HG03103 (cell line): ENCODE data around the gene PTBP2.
"Not testable (repeated sequence)": the region's sequence is repeated elsewhere in the genome, so short reads cannot be mapped to it uniquely, and the experiment has no call there.

ENCODE experiments used
- ATAC-seq: cut with Tn5 transposase; IDR thresholded peaks from one replicate; pipeline ENCODE4 v1.9.1; 2021; ENCODE audit warnings: low read depth; ENCODE audit not compliant: unreplicated experiment

The PTBP2 gene

GRCh38 chr1:96727860-96728259 lies 6.3 kb downstream of the PTBP2 start:
- ATAC-seq: no peak

DNA sequence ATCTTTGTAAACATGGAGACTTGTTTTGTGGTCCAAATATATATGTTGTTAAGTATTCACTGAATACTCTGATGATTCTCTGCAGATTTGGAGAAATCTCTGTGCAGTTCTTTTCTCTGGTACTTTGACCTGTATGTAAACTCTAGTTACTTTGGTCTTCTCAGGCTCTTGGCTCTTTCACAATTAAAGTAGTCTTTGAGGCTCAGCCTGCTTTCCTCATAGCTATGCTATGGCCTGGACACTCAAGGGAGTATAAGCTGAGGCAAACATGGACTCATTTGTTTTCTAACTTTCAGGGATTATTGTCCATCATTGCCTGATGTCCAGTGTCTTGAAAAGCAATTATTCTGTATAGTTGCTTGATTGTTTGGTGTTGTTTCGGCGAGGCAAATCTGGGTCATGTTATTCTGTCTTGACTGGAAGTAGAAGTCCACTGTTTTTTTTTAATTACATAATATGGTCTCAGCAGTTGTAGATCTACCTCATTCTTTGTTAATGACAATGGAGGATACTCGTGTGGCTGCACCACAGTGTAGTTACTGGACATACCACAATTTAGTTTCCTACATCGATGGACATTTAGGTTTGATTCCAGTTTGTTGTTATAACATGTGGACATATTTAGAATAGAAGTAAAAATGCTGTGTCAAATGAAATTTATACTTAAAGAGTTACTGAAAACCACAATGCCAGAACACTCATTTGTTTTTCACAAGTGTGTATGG lies 9.2 kb downstream of the PTBP2 start:
- ATAC-seq: no peak

- no peak for ATAC-seq
Observed at GRCh38 chr1:96741335-96741734, 19.8 kb downstream of the PTBP2 start.

- ATAC-seq: no peak
Observed at GRCh38 chr1:96746440-96747420, 25.1 kb downstream of the PTBP2 start.

GRCh38 chr1:96747565-96747964 lies 26.0 kb downstream of the PTBP2 start:
- no peak for ATAC-seq

DNA sequence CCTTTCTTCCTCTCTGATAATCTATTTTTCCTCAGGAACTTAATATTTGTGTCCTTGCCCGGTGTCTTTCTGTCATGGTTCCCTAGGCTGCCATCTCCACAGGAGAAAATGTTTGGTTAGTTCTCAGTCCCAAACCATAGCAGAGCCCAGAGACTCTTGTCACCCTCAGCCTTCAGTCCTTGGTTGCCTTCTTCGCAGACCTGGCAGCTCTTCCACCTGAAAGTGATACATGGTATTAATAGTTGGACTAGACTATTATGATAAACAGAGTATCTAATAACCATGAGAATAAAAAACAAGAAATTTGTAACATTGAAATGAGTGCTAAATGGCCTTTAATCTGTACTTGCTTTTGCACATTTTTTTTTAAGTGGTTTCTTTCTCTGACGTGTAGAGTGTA lies 26.5 kb downstream of the PTBP2 start:
- no peak for ATAC-seq

DNA sequence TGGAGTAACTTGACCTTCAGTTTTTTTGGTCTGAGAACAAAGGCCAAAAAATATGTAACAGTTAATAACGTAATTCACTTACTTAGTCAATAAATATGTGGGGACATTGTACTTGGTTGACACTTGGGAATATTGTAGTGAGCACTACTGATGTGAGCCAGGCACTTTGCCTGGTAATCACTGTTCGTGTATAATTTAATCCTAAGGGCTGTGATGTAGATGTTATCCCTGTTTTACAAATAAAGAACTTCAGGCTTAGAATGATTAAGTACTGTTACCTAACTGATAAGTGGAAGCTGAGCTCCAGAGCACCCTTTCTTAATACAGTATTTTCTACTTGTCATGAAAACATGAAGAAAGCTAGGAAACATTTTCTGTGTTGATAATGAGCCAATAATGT lies 28.0 kb downstream of the PTBP2 start:
- ATAC-seq: no peak

DNA sequence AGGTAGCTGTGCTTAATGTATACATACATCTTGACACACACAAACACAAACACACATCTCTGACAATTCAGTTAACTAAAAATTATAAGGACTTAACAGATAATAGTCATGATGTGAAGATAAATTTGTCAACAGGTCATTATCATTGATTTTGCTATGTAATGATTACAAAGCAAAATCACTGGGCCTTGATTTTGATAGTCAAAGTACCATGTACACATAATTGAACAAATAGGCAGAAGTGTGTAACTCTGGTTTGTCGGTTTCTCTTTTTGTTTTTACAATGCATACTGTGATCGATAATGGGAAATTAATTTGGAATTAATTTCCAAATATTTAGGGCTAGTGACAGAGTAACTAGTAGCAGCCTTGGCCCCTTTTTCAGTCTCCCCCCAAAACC lies 30.8 kb downstream of the PTBP2 start:
- no peak for ATAC-seq

DNA sequence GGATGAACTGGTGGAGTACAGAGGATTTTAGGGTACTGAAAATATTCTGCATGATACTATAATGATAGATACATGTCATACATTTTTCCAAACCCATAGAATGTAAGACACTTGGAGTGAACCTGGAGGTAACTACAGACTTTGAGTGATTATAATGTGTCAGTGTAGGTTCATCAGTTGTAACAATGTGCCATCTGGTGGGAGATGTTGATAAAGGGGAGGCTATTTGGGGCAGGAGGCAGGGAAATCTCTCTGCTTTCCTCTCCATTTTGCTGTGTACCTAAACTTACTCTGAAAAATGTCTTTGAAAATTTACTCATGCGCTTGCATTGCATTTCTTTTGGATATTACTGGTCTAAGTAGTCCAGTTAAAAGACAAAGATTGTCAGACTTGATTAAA lies 35.2 kb downstream of the PTBP2 start:
- no peak for ATAC-seq

DNA sequence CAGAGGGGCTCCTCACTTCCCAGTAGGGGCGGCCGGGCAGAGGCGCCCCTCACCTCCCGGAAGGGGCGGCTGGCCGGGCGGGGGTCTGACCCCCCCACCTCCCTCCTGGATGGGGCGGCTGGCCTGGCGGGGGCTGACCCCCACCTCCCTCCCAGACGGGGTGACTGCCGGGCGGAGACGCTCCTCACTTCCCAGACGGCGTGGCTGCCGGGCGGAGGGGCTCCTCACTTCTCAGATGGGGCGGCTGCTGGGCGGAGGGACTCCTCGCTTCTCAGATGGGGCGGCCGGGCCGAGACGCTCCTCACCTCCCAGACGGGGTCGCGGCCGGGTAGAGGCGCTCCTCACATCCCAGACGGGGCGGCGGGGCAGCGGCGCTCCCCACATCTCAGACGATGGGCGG lies 41.0 kb downstream of the PTBP2 start:
- not testable (repeated sequence) for ATAC-seq

GRCh38 chr1:96763514-96763913 lies 41.9 kb downstream of the PTBP2 start:
- no peak for ATAC-seq

- ATAC-seq: no peak
Observed at GRCh38 chr1:96764469-96764868, 42.9 kb downstream of the PTBP2 start.

DNA sequence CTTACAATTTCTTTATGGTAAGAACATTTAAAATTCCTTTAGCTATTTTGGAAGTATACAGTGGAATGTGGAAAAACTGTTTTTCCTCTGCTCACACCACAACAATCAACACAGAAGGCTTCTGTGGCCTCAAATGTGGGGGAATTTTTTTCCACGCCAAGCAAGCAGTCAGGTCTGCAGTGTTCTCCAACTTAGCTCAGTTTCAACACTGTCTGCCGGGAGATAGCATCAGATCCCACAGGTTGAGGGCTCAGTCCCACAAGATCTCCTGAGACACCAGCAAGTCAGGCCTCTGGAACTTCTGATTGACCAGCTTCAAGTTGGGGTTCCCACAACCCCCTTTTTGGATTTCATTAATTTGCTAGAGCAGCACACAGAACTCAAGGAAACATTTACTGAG lies 50.3 kb downstream of the PTBP2 start:
- ATAC-seq: no peak

DNA sequence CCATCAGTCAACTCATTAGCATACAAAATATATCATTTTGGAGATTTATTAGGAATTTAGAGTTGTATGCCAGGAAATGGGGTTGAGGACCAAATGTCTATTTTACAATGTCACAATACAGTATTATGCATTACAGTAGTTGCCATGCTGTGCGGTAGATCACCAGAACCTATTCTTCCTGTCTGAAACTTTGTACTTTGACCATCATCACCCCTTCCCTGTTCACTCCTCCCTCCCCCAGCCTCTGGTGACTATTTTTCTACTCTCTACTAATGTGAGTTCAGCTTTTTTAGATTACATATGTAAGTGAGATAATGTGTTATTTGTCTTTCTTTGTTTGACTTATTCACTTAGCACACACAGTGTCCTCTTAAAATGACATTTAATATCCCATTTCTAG lies 50.8 kb downstream of the PTBP2 start:
- no peak for ATAC-seq

DNA sequence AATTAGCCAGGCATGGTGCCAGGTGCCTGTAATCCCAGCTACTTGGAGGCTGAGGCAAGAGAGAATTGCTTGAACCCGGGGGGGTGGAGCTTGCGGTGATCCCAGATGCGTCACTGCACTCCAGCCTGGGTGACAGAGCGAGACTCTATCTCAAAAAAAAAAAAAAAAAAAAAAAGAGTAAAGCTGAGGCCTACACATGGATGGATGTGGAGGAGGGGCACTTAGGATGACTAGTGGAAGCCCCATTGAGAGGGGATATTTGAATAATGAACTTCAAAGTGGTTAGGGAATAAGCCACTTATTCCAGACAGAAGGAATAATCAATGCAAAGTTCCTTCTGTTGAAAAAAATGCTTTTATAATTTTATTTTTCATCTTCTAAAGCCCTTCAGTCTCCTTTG lies 51.4 kb downstream of the PTBP2 start:
- ATAC-seq: no peak

DNA sequence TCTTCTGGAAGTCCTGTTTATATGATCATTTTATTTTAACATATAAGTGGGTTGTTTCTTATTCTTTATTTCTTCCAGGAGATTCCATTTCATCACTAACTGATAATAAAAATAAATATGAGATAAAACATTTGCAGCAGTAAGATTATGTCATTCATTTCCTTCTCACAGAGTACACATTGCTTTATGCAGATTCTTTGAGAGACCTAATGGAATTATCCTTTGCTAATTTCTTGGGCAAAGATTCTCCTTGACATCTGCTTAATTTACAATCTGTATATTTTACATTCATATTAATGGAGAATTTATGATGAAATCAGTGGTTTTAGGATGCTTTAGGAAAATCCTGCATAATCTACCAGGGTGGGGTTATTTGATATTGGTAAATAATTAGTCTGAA lies 60.6 kb downstream of the PTBP2 start:
- ATAC-seq: no peak

DNA sequence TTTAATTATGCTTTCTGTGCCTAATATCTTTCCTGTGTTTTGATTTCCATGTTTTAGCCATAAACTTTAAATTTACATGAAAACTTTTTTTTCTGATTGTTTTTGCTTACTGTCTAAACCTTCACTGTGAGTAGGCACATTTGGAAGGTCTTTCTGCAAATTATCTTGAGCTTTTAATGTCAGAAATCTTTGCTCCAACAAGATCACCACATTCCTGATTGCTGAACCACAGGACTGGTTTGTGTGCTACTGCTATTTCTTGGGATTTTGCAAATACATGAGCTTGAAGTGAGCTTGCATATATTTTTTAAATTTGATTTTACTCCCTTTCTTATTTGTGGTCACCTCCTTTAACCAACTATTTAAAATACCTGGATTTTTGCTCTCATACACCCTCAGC lies 61.3 kb downstream of the PTBP2 start:
- no peak for ATAC-seq

- ATAC-seq: no peak
Observed at GRCh38 chr1:96790599-96790998, 69.0 kb downstream of the PTBP2 start.

DNA sequence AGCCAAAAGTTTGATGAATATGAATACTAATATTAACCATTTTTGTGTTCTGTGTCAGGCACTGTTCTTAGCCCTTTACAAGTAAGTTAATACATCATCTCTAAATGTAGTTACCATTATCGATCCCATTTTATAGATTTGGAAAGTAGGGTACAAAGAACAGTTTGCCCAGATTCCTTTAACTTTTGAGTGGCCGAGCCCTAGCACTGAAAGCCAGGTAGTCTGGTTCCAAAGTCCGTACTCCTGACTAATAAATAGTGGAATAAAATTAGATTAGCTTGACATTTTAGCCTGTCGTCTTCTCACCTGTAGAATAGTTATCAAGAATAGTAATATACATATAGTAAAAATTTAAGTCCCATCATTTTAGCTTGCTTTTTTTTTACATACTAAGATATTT lies 70.6 kb downstream of the PTBP2 start:
- no peak for ATAC-seq

DNA sequence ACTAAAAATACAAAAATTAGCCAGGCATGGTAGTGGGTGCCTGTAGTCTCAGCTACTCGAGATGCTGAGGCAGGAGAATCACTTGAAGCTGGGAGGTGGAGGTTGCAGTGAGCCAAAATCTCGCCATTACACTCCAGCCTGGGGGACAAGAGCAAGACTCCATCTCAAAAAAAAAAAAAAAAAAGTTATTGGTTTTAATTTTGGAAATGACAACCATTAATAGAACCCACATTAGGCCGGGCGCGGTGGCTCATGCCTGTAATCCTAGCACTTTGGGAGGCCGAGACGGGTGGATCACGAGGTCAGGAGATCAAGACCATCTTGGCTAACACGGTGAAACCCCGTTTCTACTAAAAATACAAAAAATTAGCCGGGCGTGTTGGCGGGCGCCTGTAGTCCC lies 80.1 kb downstream of the PTBP2 start:
- ATAC-seq: not testable (repeated sequence)

GRCh38 chr1:96804648-96805047 lies 83.1 kb downstream of the PTBP2 start:
- no peak for ATAC-seq

DNA sequence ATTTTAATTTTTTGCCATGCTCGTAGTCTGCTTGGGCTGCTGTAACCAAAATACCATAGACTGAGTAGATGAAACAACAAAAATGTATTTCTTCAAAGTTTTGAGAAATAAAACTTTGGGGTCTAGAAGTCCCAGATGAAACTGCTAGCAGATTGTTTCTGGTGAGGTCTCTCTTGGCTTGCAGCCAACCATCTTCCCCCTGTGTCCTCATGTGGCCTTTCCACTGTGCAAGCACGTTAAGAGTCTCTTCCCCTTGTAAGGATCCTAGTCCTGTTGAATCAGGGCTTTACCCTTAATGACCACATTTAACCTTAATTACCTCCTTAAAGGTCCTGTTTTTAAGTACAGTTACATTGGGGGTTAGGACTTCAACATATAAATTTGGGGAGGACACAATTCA lies 86.6 kb downstream of the PTBP2 start:
- ATAC-seq: no peak
